HFFc6 (cell line): ENCODE results near the gene PRTFDC1. TPM values are rescaled to one million over a fixed set of nuclear protein-coding genes. Genes with fewer than 3 reads are reported as not detected.

Experiments
- DNase-seq: peaks from one replicate; pipeline ENCODE4 v3.0.0-alpha.2; 2018
- H3K27ac Mint-ChIP-seq: 2 replicates; pipeline ENCODE4 v1.8.0; 2020; ENCODE audit warnings: mild to moderate bottlenecking, mixed read lengths
- H3K27me3 Mint-ChIP-seq: 2 replicates; pipeline ENCODE4 v1.8.0; 2021; ENCODE audit warnings: mild to moderate bottlenecking, moderate library complexity, mixed read lengths; ENCODE audit not compliant: insufficient read depth
- H3K36me3 Mint-ChIP-seq: 2 replicates; pipeline ENCODE4 v1.8.0; 2021; ENCODE audit warnings: low read depth, mixed read lengths
- H3K4me1 Mint-ChIP-seq: 2 replicates; pipeline ENCODE4 v1.8.0; 2020; ENCODE audit warnings: low read depth, mixed read lengths
- H3K4me3 Mint-ChIP-seq: 2 replicates; pipeline ENCODE4 v1.8.0; 2020; ENCODE audit warnings: mild to moderate bottlenecking, moderate library complexity, mixed read lengths
- H3K9me3 Mint-ChIP-seq: 2 replicates; pipeline ENCODE4 v1.8.0; 2020; ENCODE audit warnings: mild to moderate bottlenecking, mixed read lengths
- CTCF ChIP-seq: fragments of 200-600 bp; sonication (generic); IDR thresholded peaks from 2 replicates; pipeline ENCODE4 v1.5.0; 2021; ENCODE audit warnings: antibody characterized with exemption, mild to moderate bottlenecking
- total RNA-seq, 6 experiments: library from RNA; stranded (reverse); fragmentation: NEBNext Ultra II Directional; extraction: Animal tissue kit (Norgen Biotek cat#: 25700); gene quantifications; 2 replicates in 1 of 6; 3 replicates in 5 of 6; pipeline ENCODE4 v1.2.3, GENCODE V29; 2021

PRTFDC1 gene
- total RNA-seq, 6 experiments from 2014 or later: 16.2 to 32.6 (median 29.0) TPM

DNA sequence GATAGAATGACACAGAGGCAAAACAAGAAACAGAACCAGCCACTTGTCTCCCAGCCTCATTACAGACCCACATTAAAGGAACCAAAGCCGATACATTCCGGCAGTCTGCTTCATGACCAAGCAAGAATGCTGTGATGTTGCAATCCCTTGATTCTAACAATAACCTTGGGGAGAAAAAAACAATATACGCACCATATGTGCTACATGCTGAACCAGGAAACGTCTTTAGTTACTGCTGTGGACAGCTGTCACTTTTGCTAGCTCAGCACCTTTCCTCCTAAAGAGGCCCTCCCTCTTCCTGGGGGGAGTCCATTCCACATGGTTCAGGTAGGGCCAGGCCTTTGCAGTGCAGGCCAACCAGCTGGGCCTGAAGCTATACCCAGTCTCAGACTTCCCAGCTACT, 79.1 kb downstream of the PRTFDC1 start:
- peaks cover 8% of the 10 kb centered on the region for H3K36me3 Mint-ChIP-seq
- H3K4me3 Mint-ChIP-seq: peak overlapping the region; percentile 54
- peaks cover 45% of the 10 kb centered on the region for H3K4me1 Mint-ChIP-seq
- no peaks in the 10 kb centered on the region for H3K27me3 Mint-ChIP-seq
- no peak for TF ChIP-seq CTCF
- peaks cover 5% of the 10 kb centered on the region; the same call in 1 of the 2 replicates for H3K9me3 Mint-ChIP-seq
- H3K27ac Mint-ChIP-seq: peak overlapping the region; percentile 88
- DNase-seq: peak; percentile 93

GRCh38 chr10:24872790-24873182, 79.6 kb downstream of the PRTFDC1 start:
- peaks cover 8% of the 10 kb centered on the region for H3K36me3 Mint-ChIP-seq
- peak overlapping the region; percentile 54 for H3K4me3 Mint-ChIP-seq
- H3K27ac Mint-ChIP-seq: peak overlapping the region; percentile 88
- no peaks in the 10 kb centered on the region for H3K27me3 Mint-ChIP-seq
- no peak for DNase-seq
- TF ChIP-seq CTCF: no peak
- peaks cover 5% of the 10 kb centered on the region; the same call in 1 of the 2 replicates for H3K9me3 Mint-ChIP-seq
- peaks cover 50% of the 10 kb centered on the region for H3K4me1 Mint-ChIP-seq

DNA sequence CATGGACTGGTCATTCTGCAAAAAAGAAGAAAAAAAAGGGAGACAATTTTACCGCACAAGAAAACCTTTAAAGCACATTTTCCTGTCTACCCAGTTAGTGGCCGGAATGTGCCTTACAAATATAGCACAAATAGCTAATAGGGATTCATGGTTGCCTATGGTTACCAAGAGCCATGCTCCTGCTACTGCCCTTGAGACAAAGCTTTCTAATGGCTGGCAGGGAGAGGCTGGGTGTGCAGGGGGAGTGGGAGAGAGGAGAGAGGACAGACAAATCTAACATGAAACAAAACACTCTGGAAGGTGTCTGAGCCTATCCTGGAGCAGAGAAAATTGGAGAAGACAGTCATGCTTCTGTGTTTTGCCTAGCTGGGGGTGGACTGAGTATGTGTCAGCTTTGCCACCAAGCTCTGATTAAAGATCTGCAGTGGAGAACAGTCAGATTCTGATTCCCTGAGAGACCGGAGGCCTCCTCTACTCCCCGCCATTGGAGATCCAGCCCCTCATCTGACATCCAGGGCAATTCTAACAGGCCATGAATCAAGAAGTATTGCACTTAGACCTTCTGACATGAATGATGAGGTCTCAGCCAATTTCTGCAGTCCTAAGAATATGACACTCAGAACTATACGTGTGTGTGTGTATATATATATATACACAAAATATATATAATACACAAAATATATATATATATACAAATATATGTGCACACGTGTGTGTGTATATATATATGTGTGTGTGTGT, 80.2 kb downstream of the PRTFDC1 start:
- DNase-seq: peak; percentile 22
- Mint-ChIP-seq H3K27me3 (no peaks in the 10 kb centered on the region), H3K4me1 (peaks cover 56% of the 10 kb centered on the region), H3K4me3 (peak overlapping the region; percentile 44; the same call in 1 of the 2 replicates), H3K27ac (peak overlapping the region; percentile 81), H3K9me3 (peaks cover 5% of the 10 kb centered on the region; the same call in 1 of the 2 replicates), H3K36me3 (peaks cover 8% of the 10 kb centered on the region)
- TF ChIP-seq CTCF: no peak

- Mint-ChIP-seq H3K9me3 (peaks cover 5% of the 10 kb centered on the region; the same call in 1 of the 2 replicates), H3K36me3 (peaks cover 8% of the 10 kb centered on the region), H3K27me3 (no peaks in the 10 kb centered on the region), H3K27ac (peak overlapping the region; percentile 81), H3K4me3 (no peak overlapping the region), H3K4me1 (peaks cover 65% of the 10 kb centered on the region)
- DNase-seq: no peak
- no peak for TF ChIP-seq CTCF
These were observed 81.1 kb downstream of the PRTFDC1 start for GRCh38 chr10:24871011-24871935.

GRCh38 chr10:24869354-24870015, 82.9 kb downstream of the PRTFDC1 start:
- TF ChIP-seq CTCF: no peak
- H3K9me3 Mint-ChIP-seq: no peaks in the 10 kb centered on the region
- no peaks in the 10 kb centered on the region for H3K27me3 Mint-ChIP-seq
- peak; percentile 45 for DNase-seq
- peaks cover 81% of the 10 kb centered on the region for H3K4me1 Mint-ChIP-seq
- no peak overlapping the region for H3K4me3 Mint-ChIP-seq
- H3K36me3 Mint-ChIP-seq: no peaks in the 10 kb centered on the region
- H3K27ac Mint-ChIP-seq: peak overlapping the region; percentile 4; the same call in 1 of the 2 replicates
